Neural crest cell (in vitro differentiated cells): ENCODE results near the gene TESMIN. TPM values are rescaled to one million over a fixed set of nuclear protein-coding genes. Genes with fewer than 3 reads are reported as not detected.

Source experiments
- DNase-seq: peaks from one replicate; pipeline ENCODE4 v3.0.0; 2021; ENCODE audit warnings: low read depth, mixed read lengths, low spot score
- H3K27ac Mint-ChIP-seq: one replicate; pipeline ENCODE4 v1.8.0; 2021; ENCODE audit warnings: mild to moderate bottlenecking, mixed read lengths; ENCODE audit not compliant: unreplicated experiment
- H3K27me3 Mint-ChIP-seq: 2 replicates; pipeline ENCODE4 v1.8.0; 2021; ENCODE audit warnings: low read depth, mild to moderate bottlenecking, mixed read lengths
- H3K36me3 Mint-ChIP-seq: 2 replicates; pipeline ENCODE4 v1.8.0; 2021; ENCODE audit warnings: low read depth, mild to moderate bottlenecking, mixed read lengths
- H3K4me1 Mint-ChIP-seq: 2 replicates; pipeline ENCODE4 v1.8.0; 2021; ENCODE audit warnings: mixed read lengths
- H3K4me3 Mint-ChIP-seq: one replicate; pipeline ENCODE4 v1.8.0; 2021; ENCODE audit warnings: mild to moderate bottlenecking, mixed read lengths
- H3K9me3 Mint-ChIP-seq: 2 replicates; pipeline ENCODE4 v1.8.0; 2021; ENCODE audit warnings: mixed read lengths
- CTCF ChIP-seq: fragments of 200-600 bp; sonication (generic); conservative IDR thresholded peaks from 2 replicates; pipeline ENCODE4 v1.5.0; 2021; ENCODE audit warnings: antibody characterized with exemption, mild to moderate bottlenecking
- total RNA-seq: library from RNA; stranded (reverse); gene quantifications from 2 replicates; pipeline ENCODE4 v1.2.1, GENCODE V29; 2021

The TESMIN gene
- total RNA-seq, 1 donor from 2014 or later = 6.8 TPM

DNA sequence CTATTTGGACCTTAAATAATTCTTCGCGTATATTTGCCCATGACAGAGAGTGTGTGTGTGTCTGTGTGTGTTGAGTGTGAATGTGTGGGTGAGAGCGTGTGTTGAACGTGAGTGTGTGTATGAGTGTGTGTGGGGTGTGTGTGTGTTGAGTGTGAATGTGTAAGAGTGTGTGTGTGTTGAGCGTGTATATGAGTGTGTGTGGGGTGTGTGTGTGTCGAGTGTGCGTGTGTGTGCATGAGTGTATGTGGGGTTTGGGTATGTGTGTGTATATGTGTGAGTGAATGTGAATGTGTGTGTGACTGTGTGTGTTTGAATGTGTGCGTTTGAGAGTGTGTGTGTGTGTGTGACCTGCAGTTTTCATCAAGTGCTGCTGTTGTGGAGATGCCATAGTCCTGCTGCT is 40.2 kb downstream of the TESMIN start:
- Mint-ChIP-seq H3K27me3 (peaks cover 51% of the 10 kb centered on the region), H3K4me1 (peaks cover 37% of the 10 kb centered on the region), H3K9me3 (no peaks in the 10 kb centered on the region), H3K4me3 (no peak overlapping the region), H3K27ac (peak overlapping the region; percentile 1), H3K36me3 (no peaks in the 10 kb centered on the region)
- no peak for DNase-seq
- no peak for TF ChIP-seq CTCF

DNA sequence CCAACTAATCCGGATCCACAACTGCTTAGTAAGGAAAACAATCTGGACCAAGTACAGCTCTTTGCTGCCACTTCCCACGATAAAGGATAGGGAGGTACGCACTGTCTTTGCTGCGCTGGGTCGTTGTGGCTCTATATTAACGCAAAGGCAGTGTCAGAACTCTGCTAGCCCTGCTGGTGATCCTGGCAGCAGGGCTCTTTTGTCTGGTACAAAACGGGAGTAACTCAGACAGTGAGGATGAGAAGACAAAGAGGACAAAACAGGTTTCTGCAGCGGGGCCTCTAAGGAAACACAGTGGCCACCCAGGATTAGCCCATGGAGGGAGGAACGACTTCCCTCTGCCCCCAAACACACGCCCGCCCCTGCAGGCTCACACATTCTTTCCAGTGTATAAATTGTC is 40.9 kb downstream of the TESMIN start:
- no peaks in the 10 kb centered on the region for H3K9me3 Mint-ChIP-seq
- no peak overlapping the region for H3K4me3 Mint-ChIP-seq
- H3K4me1 Mint-ChIP-seq = peaks cover 35% of the 10 kb centered on the region
- no peak for TF ChIP-seq CTCF
- H3K27me3 Mint-ChIP-seq = peaks cover 55% of the 10 kb centered on the region
- no peak for DNase-seq
- H3K36me3 Mint-ChIP-seq = no peaks in the 10 kb centered on the region
- no peak overlapping the region for H3K27ac Mint-ChIP-seq

GRCh38 chr11:68709062-68709461 is 42.3 kb downstream of the TESMIN start:
- DNase-seq = no peak
- no peak for TF ChIP-seq CTCF
- no peak overlapping the region for H3K4me3 Mint-ChIP-seq
- H3K9me3 Mint-ChIP-seq = no peaks in the 10 kb centered on the region
- no peak overlapping the region for H3K27ac Mint-ChIP-seq
- peaks cover 27% of the 10 kb centered on the region for H3K4me1 Mint-ChIP-seq
- H3K36me3 Mint-ChIP-seq = no peaks in the 10 kb centered on the region
- H3K27me3 Mint-ChIP-seq = peaks cover 63% of the 10 kb centered on the region

- Mint-ChIP-seq H3K27ac (no peak overlapping the region), H3K9me3 (no peaks in the 10 kb centered on the region), H3K27me3 (peaks cover 65% of the 10 kb centered on the region), H3K4me3 (no peak overlapping the region), H3K36me3 (no peaks in the 10 kb centered on the region), H3K4me1 (peaks cover 22% of the 10 kb centered on the region)
- TF ChIP-seq CTCF = no peak
- no peak for DNase-seq
These were observed 43.8 kb downstream of the TESMIN start for GRCh38 chr11:68707527-68707926.

- H3K27ac Mint-ChIP-seq = no peak overlapping the region
- H3K4me1 Mint-ChIP-seq = peaks cover 10% of the 10 kb centered on the region
- H3K27me3 Mint-ChIP-seq = peaks cover 61% of the 10 kb centered on the region
- H3K36me3 Mint-ChIP-seq = no peaks in the 10 kb centered on the region
- no peak for TF ChIP-seq CTCF
- no peak overlapping the region for H3K4me3 Mint-ChIP-seq
- no peaks in the 10 kb centered on the region for H3K9me3 Mint-ChIP-seq
- no peak for DNase-seq
These were observed 46.4 kb downstream of the TESMIN start for GRCh38 chr11:68704887-68705286.

DNA sequence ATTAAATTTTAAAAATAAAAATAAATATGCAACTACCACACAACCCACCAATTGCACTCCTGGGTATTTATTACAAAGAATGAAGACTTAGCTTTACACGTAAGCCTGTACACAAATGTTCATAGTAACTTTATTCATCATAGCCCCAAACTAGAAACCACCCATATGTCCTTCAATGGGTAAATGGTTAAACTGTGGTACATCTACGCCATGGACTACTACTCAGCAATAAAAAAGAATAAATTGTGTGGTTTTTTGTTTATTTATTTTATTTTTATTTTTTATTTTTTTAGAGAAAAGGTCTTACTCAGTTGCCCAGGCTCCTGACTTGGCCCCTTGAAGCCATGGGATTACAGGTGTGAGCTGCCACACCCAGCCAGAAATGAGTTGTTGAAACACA is 52.3 kb downstream of the TESMIN start:
- no peaks in the 10 kb centered on the region for H3K36me3 Mint-ChIP-seq

More for the DNA sequence above, 52.3 kb downstream of the TESMIN start:
- Mint-ChIP-seq H3K4me1 (no peaks in the 10 kb centered on the region), H3K9me3 (peaks cover 3% of the 10 kb centered on the region), H3K4me3 (no peak overlapping the region), H3K27me3 (peaks cover 56% of the 10 kb centered on the region), H3K27ac (no peak overlapping the region)
- TF ChIP-seq CTCF = no peak
- no peak for DNase-seq
